ENCODE results near the gene ZNF680. TPM values are rescaled to one million over a fixed set of nuclear protein-coding genes. Genes with fewer than 3 reads are reported as not detected.

The ZNF680 gene
- total RNA-seq, 1 experiment from 2014 or later: 6.0 TPM

DNA sequence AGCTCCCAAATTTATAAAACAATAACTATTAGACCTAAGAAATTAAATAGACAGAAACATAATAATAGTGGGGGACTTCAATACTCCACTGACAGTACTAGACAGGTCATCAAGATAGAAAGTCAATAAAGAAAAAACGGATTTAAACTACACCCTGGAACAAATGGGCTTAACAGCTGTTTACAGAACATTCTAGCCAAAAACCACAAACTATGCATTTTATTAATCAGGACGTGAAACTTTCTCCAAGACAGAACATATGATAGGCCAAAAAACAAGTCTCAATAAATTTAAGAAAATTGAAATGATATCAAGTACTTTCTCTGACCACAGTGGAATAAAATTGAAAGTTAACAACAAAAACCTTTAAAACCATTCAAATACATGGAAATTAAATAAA lies 46.4 kb downstream of the ZNF680 start:
- intact Hi-C loops (cut with micrococcal nuclease): no loop called here
- CTCF ChIA-PET: interaction anchor here (1.2 kb wide), 1 partner anchor 201 kb away, joined by 3 read pairs; no protein-coding TSS in a partner anchor
- BruUV-seq (replicated peaks): no TSS peak
- Mint-ChIP-seq H3K4me3 (ENCODE audit: unreplicated experiment) (no peak overlapping the region), H3K4me1 (ENCODE audit: insufficient read depth, unreplicated experiment) (no peaks in the 10 kb centered on the region), H3K36me3 (ENCODE audit: insufficient read depth, unreplicated experiment) (peaks cover 43% of the 10 kb centered on the region), H3K9me3 (ENCODE audit: unreplicated experiment) (peaks cover 21% of the 10 kb centered on the region), H3K27ac (ENCODE audit: low read depth, unreplicated experiment) (no peak overlapping the region), H3K27me3 (ENCODE audit: insufficient read depth, unreplicated experiment) (no peaks in the 10 kb centered on the region)
- no peak for DNase-seq (ENCODE audit: unreplicated experiment)
- TF ChIP-seq, protein P1, sequence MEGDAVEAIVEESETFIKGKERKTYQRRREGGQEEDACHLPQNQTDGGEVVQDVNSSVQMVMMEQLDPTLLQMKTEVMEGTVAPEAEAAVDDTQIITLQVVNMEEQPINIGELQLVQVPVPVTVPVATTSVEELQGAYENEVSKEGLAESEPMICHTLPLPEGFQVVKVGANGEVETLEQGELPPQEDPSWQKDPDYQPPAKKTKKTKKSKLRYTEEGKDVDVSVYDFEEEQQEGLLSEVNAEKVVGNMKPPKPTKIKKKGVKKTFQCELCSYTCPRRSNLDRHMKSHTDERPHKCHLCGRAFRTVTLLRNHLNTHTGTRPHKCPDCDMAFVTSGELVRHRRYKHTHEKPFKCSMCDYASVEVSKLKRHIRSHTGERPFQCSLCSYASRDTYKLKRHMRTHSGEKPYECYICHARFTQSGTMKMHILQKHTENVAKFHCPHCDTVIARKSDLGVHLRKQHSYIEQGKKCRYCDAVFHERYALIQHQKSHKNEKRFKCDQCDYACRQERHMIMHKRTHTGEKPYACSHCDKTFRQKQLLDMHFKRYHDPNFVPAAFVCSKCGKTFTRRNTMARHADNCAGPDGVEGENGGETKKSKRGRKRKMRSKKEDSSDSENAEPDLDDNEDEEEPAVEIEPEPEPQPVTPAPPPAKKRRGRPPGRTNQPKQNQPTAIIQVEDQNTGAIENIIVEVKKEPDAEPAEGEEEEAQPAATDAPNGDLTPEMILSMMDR (IDR thresholded peaks at IDR 0.05; ENCODE audit: unreplicated experiment): no peak
- POLR2A ChIA-PET: interaction anchor here (1.2 to 1.5 kb wide), 2 partner anchors 25 to 46 kb away, joined by 4 to 5 read pairs; partner anchors contain the start of gene ZNF680

DNA sequence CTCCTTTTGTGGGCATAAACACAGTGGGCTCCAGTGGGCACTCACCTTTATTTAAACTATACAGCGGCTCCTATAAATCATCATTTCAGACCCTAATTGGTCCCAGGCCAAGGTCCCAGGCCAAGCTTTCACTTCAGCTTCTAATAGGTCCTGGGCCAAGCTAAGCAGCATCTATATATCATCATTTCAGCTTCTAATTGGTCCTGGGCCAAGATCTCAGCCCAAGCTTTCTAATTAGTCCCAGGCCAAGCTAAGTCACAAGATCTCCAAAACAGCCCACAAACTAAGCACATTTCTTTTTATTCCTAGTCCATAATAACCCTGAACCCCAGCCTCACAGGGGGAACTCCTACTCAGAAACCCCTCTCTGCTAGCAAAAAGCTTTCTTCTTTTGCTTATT lies 47.1 kb downstream of the ZNF680 start:
- TF ChIP-seq, protein P1 (IDR thresholded peaks at IDR 0.05; ENCODE audit: unreplicated experiment): no peak
- POLR2A ChIA-PET: interaction anchor here (1.3 to 2.0 kb wide), 3 partner anchors 14 to 47 kb away, joined by 4 to 7 read pairs (median 5); partner anchors contain the start of gene ZNF680
- H3K4me3 Mint-ChIP-seq (ENCODE audit: unreplicated experiment): no peak overlapping the region
- no peaks in the 10 kb centered on the region for H3K4me1 Mint-ChIP-seq (ENCODE audit: insufficient read depth, unreplicated experiment)
- H3K9me3 Mint-ChIP-seq (ENCODE audit: unreplicated experiment): peaks cover 18% of the 10 kb centered on the region
- DNase-seq (ENCODE audit: unreplicated experiment): no peak
- intact Hi-C loops (cut with micrococcal nuclease): no loop called here
- H3K36me3 Mint-ChIP-seq (ENCODE audit: insufficient read depth, unreplicated experiment): peaks cover 36% of the 10 kb centered on the region
- no peak overlapping the region for H3K27ac Mint-ChIP-seq (ENCODE audit: low read depth, unreplicated experiment)
- BruUV-seq (replicated peaks): no TSS peak
- CTCF ChIA-PET: interaction anchor here (0.7 to 1.2 kb wide), 4 partner anchors 15 to 200 kb away, joined by 3 to 4 read pairs (median 4); no protein-coding TSS in a partner anchor
- H3K27me3 Mint-ChIP-seq (ENCODE audit: insufficient read depth, unreplicated experiment): no peaks in the 10 kb centered on the region

DNA sequence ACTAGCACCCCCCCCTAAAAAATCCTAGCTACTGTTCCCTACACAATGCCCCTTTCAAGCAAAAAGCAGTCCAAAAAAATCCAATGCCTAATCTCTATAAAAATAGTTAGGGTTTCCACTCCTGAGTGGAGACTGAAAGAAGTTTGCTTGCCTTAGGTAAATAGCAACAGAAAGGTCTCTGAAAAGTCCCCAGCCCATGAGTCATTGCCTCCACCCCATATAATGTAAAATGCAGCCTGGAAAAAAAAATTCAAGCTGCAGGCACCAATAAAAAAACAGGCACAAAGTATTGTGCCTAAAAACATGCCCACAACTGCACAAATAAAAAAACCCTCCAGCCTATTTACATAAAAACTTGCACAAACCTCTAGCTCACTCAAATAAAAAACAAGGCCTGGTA lies 47.5 kb downstream of the ZNF680 start:
- H3K36me3 Mint-ChIP-seq (ENCODE audit: insufficient read depth, unreplicated experiment): peaks cover 35% of the 10 kb centered on the region
- ChIA-PET CTCF (interaction anchor here (0.6 to 1.1 kb wide), 5 partner anchors 11 to 195 kb away, joined by 3 to 4 read pairs (median 3); no protein-coding TSS in a partner anchor), POLR2A (interaction anchor here (1.3 to 2.0 kb wide), 3 partner anchors 14 to 48 kb away, joined by 4 to 7 read pairs (median 5); partner anchors contain the start of gene ZNF680)
- H3K27ac Mint-ChIP-seq (ENCODE audit: low read depth, unreplicated experiment): no peak overlapping the region
- BruUV-seq (replicated peaks): no TSS peak
- H3K9me3 Mint-ChIP-seq (ENCODE audit: unreplicated experiment): peaks cover 18% of the 10 kb centered on the region
- TF ChIP-seq, protein P1 (IDR thresholded peaks at IDR 0.05; ENCODE audit: unreplicated experiment): no peak
- H3K27me3 Mint-ChIP-seq (ENCODE audit: insufficient read depth, unreplicated experiment): no peaks in the 10 kb centered on the region
- intact Hi-C loops (cut with micrococcal nuclease): no loop called here
- no peak for DNase-seq (ENCODE audit: unreplicated experiment)
- H3K4me3 Mint-ChIP-seq (ENCODE audit: unreplicated experiment): no peak overlapping the region
- no peaks in the 10 kb centered on the region for H3K4me1 Mint-ChIP-seq (ENCODE audit: insufficient read depth, unreplicated experiment)

DNA sequence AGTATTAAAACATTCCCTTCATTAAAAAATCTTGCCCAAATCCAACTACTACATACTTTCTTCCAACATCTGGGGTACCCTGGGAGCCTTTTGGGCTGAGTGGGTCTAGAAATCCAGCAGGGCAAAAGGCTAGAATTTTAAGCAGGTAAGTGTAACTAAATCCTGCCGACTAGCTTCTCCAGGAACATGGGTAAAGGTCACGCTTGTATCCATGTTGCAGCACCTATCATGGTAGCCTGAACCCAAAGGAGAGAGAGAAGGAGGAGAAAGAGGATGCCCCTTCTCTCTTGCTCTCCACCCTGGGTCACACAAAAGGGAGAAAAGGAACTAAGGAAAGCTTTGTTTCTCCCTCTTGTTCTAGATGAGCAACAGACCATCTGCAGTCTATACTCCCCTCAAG lies 53.3 kb downstream of the ZNF680 start:
- BruUV-seq (replicated peaks): no TSS peak
- no peak for DNase-seq (ENCODE audit: unreplicated experiment)
- ChIA-PET CTCF (no interaction called here), POLR2A (interaction anchor here (0.9 to 3.1 kb wide), 2 partner anchors 8 to 10 kb away, joined by 6 to 8 read pairs; no protein-coding TSS in a partner anchor)
- TF ChIP-seq, protein P1 (IDR thresholded peaks at IDR 0.05; ENCODE audit: unreplicated experiment): no peak
- H3K9me3 Mint-ChIP-seq (ENCODE audit: unreplicated experiment): no peaks in the 10 kb centered on the region
- H3K27ac Mint-ChIP-seq (ENCODE audit: low read depth, unreplicated experiment): no peak overlapping the region
- H3K4me1 Mint-ChIP-seq (ENCODE audit: insufficient read depth, unreplicated experiment): no peaks in the 10 kb centered on the region
- H3K4me3 Mint-ChIP-seq (ENCODE audit: unreplicated experiment): no peak overlapping the region
- intact Hi-C loops (cut with micrococcal nuclease): no loop called here
- no peaks in the 10 kb centered on the region for H3K27me3 Mint-ChIP-seq (ENCODE audit: insufficient read depth, unreplicated experiment)
- H3K36me3 Mint-ChIP-seq (ENCODE audit: insufficient read depth, unreplicated experiment): peaks cover 28% of the 10 kb centered on the region

All from MCF 10A (cell line).